ENCODE results near the gene DYNC1I1. TPM values are rescaled to one million over a fixed set of nuclear protein-coding genes. Genes with fewer than 3 reads are reported as not detected.
"Not testable (repeated sequence)": the region's sequence is repeated elsewhere in the genome, so short reads cannot be mapped to it uniquely, and the experiment has no call there.

Gene DYNC1I1
- total RNA-seq, 3 donors from 2014 or later (not counting 1 experiment from before 2014, with no cell fraction given) = not detected

DNA sequence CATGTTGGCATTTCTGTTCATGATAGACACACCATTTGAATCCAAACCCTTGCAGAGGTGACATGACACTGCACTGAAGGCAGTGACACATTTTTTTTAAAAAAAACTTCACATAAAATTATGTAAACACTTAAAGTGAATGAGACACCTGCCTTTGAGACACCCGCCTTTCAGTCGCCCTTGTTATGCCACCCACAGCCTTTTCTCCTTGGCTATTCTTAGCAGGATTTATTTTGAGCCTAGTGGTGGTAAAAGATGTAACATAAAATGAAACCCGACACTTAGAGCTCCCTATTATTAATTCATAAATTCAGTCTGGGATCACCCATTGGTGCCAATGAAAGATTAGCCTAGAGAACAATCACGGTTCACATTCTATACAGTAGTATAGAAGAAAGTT, 161.3 kb downstream of the DYNC1I1 start:
- ATAC-seq = no peak
- no peak overlapping the region for H3K4me3 ChIP-seq (ENCODE audit: low read length)

GRCh38 chr7:95944867-95945266, 172.5 kb downstream of the DYNC1I1 start:
- ATAC-seq; H3K27me3 ChIP-seq (ENCODE audit: control insufficient read depth, insufficient read depth, low read length); H3K4me1 ChIP-seq (ENCODE audit: control insufficient read depth, insufficient read depth, low read length); H3K4me3 ChIP-seq (ENCODE audit: low read length); H3K36me3 Mint-ChIP-seq; H3K27ac Mint-ChIP-seq; DNase-seq; H3K27ac ChIP-seq (ENCODE audit: low read length); intact Hi-C loops (cut with micrococcal nuclease); H3K36me3 ChIP-seq (ENCODE audit: control insufficient read depth, insufficient read depth, low read length); H3K9me3 Mint-ChIP-seq; H3K4me3 Mint-ChIP-seq; H3K9me3 ChIP-seq (ENCODE audit: control insufficient read depth, insufficient read depth, low read length); H3K27me3 Mint-ChIP-seq (ENCODE audit: low read depth in 2 of 2): not testable (repeated sequence)
- WGBS (ENCODE audit: insufficient coverage) = no CpG with 5 or more reads among the region's 1 CpG
- peaks cover 16 to 18% of the 10 kb centered on the region in 2 donors for H3K4me1 Mint-ChIP-seq

More for the DNA sequence above, 161.3 kb downstream of the DYNC1I1 start:
- Histone ChIP-seq H3K4me1 (ENCODE audit: control insufficient read depth, insufficient read depth, low read length) (no peaks in the 10 kb centered on the region), H3K9me3 (ENCODE audit: control insufficient read depth, insufficient read depth, low read length) (no peaks in the 10 kb centered on the region), H3K27ac (ENCODE audit: low read length) (no peak overlapping the region), H3K27me3 (ENCODE audit: control insufficient read depth, insufficient read depth, low read length) (no peaks in the 10 kb centered on the region), H3K36me3 (ENCODE audit: control insufficient read depth, insufficient read depth, low read length) (no peaks in the 10 kb centered on the region)
- H3K9me3 Mint-ChIP-seq = no peaks in the 10 kb centered on the region
- H3K27me3 Mint-ChIP-seq (ENCODE audit: low read depth in 2 of 2) = peaks cover 2 to 13% of the 10 kb centered on the region in 2 donors
- no peaks in the 10 kb centered on the region for H3K36me3 Mint-ChIP-seq
- H3K4me3 Mint-ChIP-seq = no peak overlapping the region
- DNase-seq = no peak
- peaks cover 4 to 7% of the 10 kb centered on the region in 2 donors for H3K4me1 Mint-ChIP-seq
- 72% methylated on average over 2 of the region's 4 CpGs for WGBS (ENCODE audit: insufficient coverage)
- no peak overlapping the region for H3K27ac Mint-ChIP-seq
- TF ChIP-seq, protein P1, sequence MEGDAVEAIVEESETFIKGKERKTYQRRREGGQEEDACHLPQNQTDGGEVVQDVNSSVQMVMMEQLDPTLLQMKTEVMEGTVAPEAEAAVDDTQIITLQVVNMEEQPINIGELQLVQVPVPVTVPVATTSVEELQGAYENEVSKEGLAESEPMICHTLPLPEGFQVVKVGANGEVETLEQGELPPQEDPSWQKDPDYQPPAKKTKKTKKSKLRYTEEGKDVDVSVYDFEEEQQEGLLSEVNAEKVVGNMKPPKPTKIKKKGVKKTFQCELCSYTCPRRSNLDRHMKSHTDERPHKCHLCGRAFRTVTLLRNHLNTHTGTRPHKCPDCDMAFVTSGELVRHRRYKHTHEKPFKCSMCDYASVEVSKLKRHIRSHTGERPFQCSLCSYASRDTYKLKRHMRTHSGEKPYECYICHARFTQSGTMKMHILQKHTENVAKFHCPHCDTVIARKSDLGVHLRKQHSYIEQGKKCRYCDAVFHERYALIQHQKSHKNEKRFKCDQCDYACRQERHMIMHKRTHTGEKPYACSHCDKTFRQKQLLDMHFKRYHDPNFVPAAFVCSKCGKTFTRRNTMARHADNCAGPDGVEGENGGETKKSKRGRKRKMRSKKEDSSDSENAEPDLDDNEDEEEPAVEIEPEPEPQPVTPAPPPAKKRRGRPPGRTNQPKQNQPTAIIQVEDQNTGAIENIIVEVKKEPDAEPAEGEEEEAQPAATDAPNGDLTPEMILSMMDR (IDR thresholded peaks at IDR 0.05) = no peak
- intact Hi-C loops (cut with micrococcal nuclease) = no loop called here

- H3K27ac Mint-ChIP-seq = no peak overlapping the region
- TF ChIP-seq, protein P1 (IDR thresholded peaks at IDR 0.05) = no peak
- no peaks in the 10 kb centered on the region for H3K36me3 Mint-ChIP-seq
- H3K9me3 ChIP-seq (ENCODE audit: control insufficient read depth, insufficient read depth, low read length) = no peaks in the 10 kb centered on the region
- H3K4me1 Mint-ChIP-seq = peaks cover 16 to 18% of the 10 kb centered on the region in 2 donors
- H3K4me3 Mint-ChIP-seq = no peak overlapping the region
- H3K27ac ChIP-seq (ENCODE audit: low read length) = no peak overlapping the region
- DNase-seq (no peak), ATAC-seq (no peak)
- intact Hi-C loops (cut with micrococcal nuclease) = no loop called here
- H3K36me3 ChIP-seq (ENCODE audit: control insufficient read depth, insufficient read depth, low read length) = no peaks in the 10 kb centered on the region
- H3K27me3 ChIP-seq (ENCODE audit: control insufficient read depth, insufficient read depth, low read length) = no peaks in the 10 kb centered on the region
- no peak overlapping the region for H3K4me3 ChIP-seq (ENCODE audit: low read length)
- no CpG with 5 or more reads among the region's 1 CpG for WGBS (ENCODE audit: insufficient coverage)
- no peaks in the 10 kb centered on the region for H3K9me3 Mint-ChIP-seq
- H3K27me3 Mint-ChIP-seq (ENCODE audit: low read depth in 2 of 2) = no peaks in the 10 kb centered on the region
- no peaks in the 10 kb centered on the region for H3K4me1 ChIP-seq (ENCODE audit: control insufficient read depth, insufficient read depth, low read length)
These were observed 178.3 kb downstream of the DYNC1I1 start for GRCh38 chr7:95950698-95951097.

- H3K9me3 ChIP-seq (ENCODE audit: control insufficient read depth, insufficient read depth, low read length) = no peaks in the 10 kb centered on the region
- H3K27me3 ChIP-seq (ENCODE audit: control insufficient read depth, insufficient read depth, low read length) = no peaks in the 10 kb centered on the region
- Mint-ChIP-seq H3K9me3 (no peaks in the 10 kb centered on the region), H3K4me1 (peaks cover 16 to 18% of the 10 kb centered on the region in 2 donors), H3K27ac (no peak overlapping the region), H3K4me3 (no peak overlapping the region), H3K27me3 (ENCODE audit: low read depth in 2 of 2) (no peaks in the 10 kb centered on the region), H3K36me3 (no peaks in the 10 kb centered on the region)
- ATAC-seq (no peak), DNase-seq (no peak)
- H3K27ac ChIP-seq (ENCODE audit: low read length) = no peak overlapping the region
- H3K4me1 ChIP-seq (ENCODE audit: control insufficient read depth, insufficient read depth, low read length) = no peaks in the 10 kb centered on the region
- 91% methylated on average over 5 of the region's 5 CpGs for WGBS (ENCODE audit: insufficient coverage)
- intact Hi-C loops (cut with micrococcal nuclease) = no loop called here
- no peak overlapping the region for H3K4me3 ChIP-seq (ENCODE audit: low read length)
- H3K36me3 ChIP-seq (ENCODE audit: control insufficient read depth, insufficient read depth, low read length) = no peaks in the 10 kb centered on the region
- TF ChIP-seq, protein P1 (IDR thresholded peaks at IDR 0.05) = no peak
These were observed 179.2 kb downstream of the DYNC1I1 start for GRCh38 chr7:95951531-95951930.

All from natural killer cell (primary cell).